ENCODE measurements around the gene NFATC2.
"Not testable (repeated sequence)": the region's sequence is repeated elsewhere in the genome, so short reads cannot be mapped to it uniquely, and the experiment has no call there.

Gene NFATC2

DNA sequence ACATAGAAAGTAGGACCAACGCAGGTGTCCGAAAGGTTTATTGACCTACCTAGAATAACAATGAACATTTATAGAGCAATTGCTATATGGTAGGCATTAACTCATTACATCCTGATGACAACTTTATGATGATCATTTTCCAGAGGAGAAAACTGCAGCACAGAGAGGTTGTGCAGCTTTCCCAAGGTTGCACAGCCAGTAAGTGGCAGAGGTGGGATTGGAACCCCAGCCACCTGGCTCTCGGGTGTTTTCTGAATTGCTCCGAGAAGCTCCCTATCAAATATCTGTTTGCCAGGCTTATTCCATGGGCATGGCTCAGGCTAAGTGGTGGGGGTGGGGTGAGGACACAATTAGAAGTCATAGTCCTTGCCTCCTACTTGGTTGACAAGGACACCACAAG is 24.1 kb upstream of the NFATC2 start:
- DNase-seq: no peak

- no peak for DNase-seq
Observed at GRCh38 chr20:51565298-51566144, 23.0 kb upstream of the NFATC2 start.

DNA sequence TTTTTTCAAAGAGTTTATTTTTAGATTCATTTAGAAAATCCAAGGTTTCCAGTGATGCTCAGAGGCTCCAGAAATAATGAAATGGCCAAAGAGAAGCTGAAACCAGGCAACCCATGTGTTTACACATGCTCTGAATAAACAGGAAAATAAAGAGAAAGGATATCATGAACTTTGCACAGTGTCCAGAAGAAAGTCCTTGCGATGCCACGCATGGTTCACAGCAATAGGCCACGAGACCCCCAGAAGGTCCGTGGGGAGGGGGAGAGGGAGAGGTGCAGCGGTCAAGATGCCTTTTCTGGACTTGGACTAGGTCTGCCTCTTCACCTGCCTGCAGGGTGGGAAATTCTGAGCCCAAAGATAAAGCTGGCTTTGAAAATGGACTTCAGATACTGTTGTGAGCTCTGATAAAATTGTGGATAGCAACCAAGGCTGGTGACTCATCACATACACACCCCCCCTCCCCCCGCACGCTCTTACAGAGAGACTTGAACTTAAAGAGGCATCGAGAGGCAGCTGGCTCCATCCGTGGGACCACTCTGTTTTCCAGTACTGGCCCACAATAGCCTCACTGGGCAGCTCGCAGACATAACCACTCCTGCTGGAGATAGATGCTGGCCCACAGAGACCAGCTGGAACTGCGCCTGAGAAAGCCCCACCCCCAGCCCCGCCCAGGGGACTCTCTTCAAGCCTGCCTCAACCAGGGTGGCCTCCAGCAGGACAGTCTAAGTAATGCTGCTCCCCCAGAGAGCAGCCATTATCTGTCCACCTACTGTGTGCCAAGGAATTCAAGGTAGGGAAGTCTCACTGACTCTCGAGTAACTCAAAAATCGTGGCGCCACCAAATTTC is 21.2 kb upstream of the NFATC2 start:
- no peak for DNase-seq

DNA sequence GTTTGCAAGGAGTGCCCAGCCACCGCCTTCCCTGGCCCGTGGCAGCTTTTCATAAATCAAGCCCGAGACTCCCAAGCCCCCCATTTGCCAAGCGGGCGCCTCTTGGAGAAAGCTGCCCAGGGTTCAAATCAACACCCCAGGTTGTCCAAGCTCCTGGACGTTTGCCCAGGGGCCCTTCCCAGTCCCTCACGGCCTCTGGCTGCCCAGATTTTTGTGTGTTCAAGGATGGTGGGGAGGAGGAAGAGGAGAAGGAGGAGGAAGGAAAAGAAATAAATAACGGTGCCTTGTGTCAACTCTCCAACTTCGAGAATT is 20.6 kb upstream of the NFATC2 start:
- no peak for DNase-seq

GRCh38 chr20:51562332-51563173 is 20.0 kb upstream of the NFATC2 start:
- DNase-seq: no peak

GRCh38 chr20:51562027-51562331 is 19.5 kb upstream of the NFATC2 start:
- no peak for DNase-seq

DNA sequence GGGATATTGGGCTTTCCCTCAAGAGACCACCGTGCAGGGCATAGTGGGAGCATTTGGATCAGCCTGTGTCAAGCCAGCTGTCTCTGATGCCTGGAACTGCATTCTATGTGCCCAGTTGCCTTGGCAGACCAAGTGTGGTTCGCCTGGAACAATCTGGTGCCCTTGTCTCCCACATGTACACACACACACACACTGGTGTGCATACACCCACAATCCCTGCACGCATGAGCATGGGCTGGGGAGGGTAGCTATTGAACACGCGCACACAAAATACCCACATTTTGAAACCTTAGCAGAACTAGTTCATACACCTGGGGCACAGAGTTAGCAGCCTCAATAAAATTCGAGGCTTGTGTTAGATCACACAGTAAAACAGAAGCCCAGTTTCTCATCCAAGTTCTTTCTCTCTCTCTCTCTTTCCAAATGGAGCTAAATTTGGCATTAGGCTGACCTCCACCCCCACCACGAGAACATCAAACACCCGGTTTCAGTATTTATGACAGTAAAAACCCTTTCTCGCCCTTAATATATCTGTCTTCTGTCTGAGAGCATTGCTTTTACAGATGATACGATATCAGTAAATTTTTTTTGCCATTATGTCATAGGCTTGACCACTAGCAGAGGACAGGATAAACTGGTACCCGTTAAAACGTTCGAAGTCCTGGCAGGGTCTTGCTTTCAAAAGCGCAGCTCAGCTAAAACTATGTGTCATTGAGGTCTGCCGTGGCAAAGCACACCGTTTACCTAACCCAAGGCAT is 18.2 kb upstream of the NFATC2 start:
- no peak for DNase-seq

GRCh38 chr20:51560042-51560441 is 17.5 kb upstream of the NFATC2 start:
- no peak for DNase-seq

DNA sequence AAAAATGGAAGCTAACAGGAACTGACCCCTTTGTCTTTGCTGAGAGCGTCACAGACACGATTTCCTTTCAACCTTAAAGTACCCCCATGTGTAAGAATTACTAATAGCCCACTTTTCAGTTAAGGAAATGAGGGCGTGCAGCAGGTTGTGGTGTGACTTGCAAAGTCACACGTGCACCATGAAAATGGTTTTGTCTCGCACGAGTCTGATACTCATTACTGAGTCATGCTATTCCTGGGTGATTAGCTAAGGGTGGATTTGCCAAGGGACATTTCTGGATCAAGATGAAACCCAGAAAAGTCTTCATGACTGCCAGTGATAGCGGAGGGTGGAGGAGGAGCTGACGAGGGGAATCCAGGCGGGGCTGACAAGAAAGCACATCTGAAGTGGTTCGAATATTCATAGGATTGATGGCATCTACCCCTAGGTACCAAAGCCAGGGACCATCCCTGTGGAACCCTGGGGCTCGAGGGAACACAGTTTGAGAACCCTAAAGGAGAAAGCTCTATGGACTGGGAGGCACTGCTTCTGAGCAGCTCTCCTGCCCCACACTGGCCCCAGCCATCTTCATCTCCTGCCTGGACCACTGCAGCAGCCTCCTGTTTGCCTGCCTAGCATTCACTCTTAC is 12.1 kb upstream of the NFATC2 start:
- DNase-seq: no peak

- DNase-seq: no peak
Observed at GRCh38 chr20:51553897-51554486, 11.5 kb upstream of the NFATC2 start.

GRCh38 chr20:51551186-51551585 is 8.7 kb upstream of the NFATC2 start:
- no peak for DNase-seq

DNA sequence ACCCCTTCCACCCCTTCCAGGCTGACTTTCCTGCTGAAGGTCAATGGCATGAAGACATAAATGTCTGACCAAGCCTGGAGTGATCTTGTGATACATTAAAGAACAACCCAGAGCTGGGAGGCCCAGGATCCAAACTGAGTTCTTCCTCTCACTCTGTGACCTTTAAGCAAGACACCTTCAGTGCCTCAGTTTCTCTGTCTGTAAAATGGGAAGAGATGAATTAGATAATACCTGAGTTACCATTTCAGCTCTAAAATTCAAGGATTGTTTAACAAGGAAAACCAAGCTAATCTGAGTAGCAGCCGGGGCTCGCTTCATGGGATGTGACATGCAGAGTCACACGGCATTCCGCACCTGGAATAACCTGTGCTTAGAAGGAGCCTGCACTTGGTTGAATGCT is 7.0 kb upstream of the NFATC2 start:
- DNase-seq: no peak

- no peak for DNase-seq
Observed at GRCh38 chr20:51547951-51548350, 5.4 kb upstream of the NFATC2 start.

DNA sequence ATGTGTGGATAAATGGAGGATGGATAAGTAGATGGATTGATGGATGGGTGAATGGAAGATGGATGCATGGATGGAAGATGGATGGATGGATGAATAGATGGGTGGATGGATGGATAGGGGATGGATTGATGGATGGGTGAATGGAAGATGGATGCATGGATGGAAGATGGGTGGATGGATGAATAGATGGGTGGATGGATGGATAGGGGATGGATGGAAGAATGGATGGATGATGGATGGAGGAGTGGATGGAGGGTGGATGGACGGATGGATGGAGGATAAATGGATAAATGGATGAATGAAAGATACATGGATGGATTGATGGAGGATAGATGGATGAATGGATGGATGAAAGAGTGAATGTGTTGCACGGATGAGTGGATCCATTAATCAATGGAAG is 3.0 kb upstream of the NFATC2 start:
- no peak for DNase-seq

DNA sequence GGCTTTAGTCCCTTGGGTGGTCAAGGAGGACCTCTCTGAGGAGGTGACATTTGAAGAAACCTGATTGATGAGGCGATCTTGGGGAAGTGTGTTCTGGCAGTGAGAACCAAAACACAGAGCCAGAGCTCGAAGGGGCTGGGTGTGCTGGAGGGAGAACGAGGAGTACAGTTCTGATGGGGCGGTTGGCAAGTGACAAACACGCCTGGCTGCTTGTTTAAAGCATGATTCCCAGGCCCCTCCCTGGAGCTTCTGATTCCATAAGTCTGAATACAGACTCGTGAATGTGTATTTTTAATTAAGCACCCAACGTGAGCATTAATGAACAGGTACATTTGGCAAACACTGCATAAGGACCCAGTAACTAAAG is 886 bp upstream of the NFATC2 start:
- DNase-seq: no peak

DNA sequence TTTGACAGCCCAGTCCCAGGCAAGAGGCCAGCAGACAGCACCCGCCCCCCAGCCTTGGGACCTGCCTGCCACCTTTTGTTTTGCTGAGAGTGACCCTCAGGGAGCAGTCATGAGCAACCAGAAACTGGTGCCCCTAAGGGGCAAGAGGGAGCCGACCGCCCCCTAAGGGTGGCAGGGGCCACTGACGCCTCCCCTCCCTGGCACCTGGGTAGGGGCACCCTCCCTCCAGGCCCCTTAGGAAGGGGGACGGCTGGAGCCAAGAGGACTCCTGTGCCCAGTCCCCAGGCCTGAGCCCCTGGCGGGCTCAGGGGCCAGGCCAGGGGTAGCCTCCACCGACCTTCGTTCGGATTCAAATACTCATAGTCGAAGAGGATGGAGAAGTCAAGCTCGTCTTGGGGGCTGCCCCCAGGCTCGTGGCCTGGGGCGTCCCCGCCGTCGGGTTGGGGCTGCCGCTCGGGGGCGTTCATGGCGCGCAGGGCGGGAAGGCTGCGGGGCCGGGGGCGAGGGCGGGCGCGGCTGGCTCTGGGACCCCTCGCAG is 417 bp downstream of the NFATC2 start:
- DNase-seq: no peak

GRCh38 chr20:51541189-51542032 is 1.1 kb downstream of the NFATC2 start:
- DNase-seq: no peak

DNA sequence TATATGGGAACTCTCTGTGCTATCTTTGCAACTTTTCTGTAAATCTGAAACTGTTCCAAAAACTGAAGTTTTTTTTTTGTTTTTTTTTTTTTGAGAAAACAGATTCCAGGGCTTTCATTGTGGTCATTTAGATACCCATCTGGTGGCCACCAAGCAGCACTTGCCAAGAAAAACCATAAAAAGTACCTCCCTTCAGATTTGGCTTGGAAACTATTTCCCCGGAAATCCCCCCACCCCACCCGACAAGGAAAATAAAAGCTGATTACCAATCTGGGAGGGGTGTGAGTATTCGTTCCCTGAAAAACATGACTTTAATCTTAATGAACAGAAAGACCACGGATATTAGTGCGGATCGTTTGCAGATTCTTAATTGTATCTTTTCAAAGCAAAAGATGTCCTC is 1.9 kb downstream of the NFATC2 start:
- DNase-seq: no peak

GRCh38 chr20:51540074-51540473 is 2.4 kb downstream of the NFATC2 start:
- DNase-seq: not testable (repeated sequence)

All from NCI-H524 treated with DMSO at 0.1 percent for 48 hours (cell line).